ENCODE measurements around the gene SH3PXD2A. TPM values are rescaled to one million over a fixed set of nuclear protein-coding genes. Genes with fewer than 3 reads are reported as not detected.

Gene SH3PXD2A
- total RNA-seq, 1 experiment from 2014 or later: 4.5 TPM

DNA sequence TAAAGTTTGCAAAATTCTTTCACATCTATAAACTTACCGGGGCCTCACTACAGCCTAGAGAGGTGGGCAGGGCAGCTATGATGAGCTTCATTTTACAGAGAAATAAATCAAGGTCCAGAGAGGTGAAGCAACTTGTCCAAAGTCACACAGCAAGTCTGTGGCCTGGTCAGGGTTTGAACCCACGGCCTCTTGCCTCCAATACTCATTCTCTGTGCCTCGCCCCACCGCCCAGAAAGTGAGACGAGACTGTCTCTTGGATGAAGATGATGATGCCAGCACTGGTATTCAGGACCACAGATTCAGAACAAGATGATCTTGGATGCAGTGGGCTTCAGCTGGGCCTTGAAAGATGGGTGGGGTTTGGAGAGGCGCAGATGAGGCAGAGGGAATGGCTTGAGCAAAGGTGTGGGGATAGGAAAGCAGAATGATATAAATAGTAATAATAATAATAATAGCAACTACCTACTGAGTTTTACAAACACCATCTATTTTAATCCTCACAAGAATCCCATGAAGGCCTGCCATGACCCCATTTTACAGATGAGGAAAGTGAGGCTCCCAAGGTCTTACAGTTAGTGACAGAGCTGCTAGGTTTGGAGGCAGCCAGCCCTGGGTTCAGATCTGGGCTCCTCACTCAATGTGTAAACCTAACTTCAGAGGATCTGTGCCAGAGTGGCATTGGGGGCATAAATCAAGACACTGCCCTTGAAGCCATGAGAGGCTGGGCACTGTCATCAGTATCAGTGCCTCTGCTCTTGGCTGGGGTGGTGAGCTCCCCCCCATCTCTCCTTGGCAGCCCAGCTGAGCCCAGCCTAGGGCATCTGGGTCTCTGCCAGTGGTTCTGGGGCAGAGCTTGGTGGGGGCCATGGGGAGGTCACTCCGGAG, 291.9 kb downstream of the SH3PXD2A start:
- H3K4me1 Mint-ChIP-seq: peaks cover 2 to 5% of the 10 kb centered on the region in 2 experiments; a peak in 1 of 4 replicates
- peaks cover 3% of the 10 kb centered on the region for H3K27me3 Mint-ChIP-seq (ENCODE audit: low read depth)
- Histone ChIP-seq H3K9ac (ENCODE audit: extremely low read depth, insufficient read length, low read length) (no peak overlapping the region), H3K4me2 (ENCODE audit: insufficient read depth, insufficient read length, low read length) (no peak overlapping the region), H4K20me1 (ENCODE audit: control insufficient read depth, insufficient read depth, insufficient read length) (no peaks in the 10 kb centered on the region), H3K4me1 (ENCODE audit: insufficient read depth, low read length) (no peaks in the 10 kb centered on the region), H4K91ac (ENCODE audit: insufficient read length, low read depth, low read length) (no peak overlapping the region), H2AFZ (ENCODE audit: low read length) (no peak overlapping the region), H3K27me3 (ENCODE audit: insufficient read depth, low read length) (no peaks in the 10 kb centered on the region), H2AK5ac (ENCODE audit: insufficient read length, low read length) (no peak overlapping the region), H3K23ac (ENCODE audit: insufficient read length, low read depth, low read length) (no peak overlapping the region), H2BK5ac (ENCODE audit: insufficient read length, low read length) (no peak overlapping the region), H3K27ac (ENCODE audit: insufficient read length, low read depth, low read length) (no peak overlapping the region), H3K79me2 (ENCODE audit: insufficient read depth, low read length) (no peaks in the 10 kb centered on the region), H2BK120ac (ENCODE audit: low read depth, low read length, poor library complexity, severe bottlenecking) (no peak overlapping the region), H3K56ac (ENCODE audit: insufficient read length, low read depth, low read length) (no peak overlapping the region), H3K9me3 (ENCODE audit: control insufficient read depth, low read depth, low read length) (no peaks in the 10 kb centered on the region), H4K5ac (ENCODE audit: insufficient read length, low read depth, low read length) (no peak overlapping the region), H3K18ac (ENCODE audit: insufficient read length, low read depth, low read length) (no peak overlapping the region), H3K79me1 (ENCODE audit: insufficient read depth, low read depth, low read length, poor library complexity, severe bottlenecking) (no peaks in the 10 kb centered on the region), H4K8ac (replicated peaks; ENCODE audit: insufficient read length, low read depth, low read length) (no peak overlapping the region), H3K4ac (ENCODE audit: low read depth, low read length) (no peak overlapping the region), H2BK12ac (ENCODE audit: insufficient read length, low read depth, low read length) (no peak overlapping the region), H3T11ph (ENCODE audit: low read length) (no peak overlapping the region), H2BK20ac (ENCODE audit: low read depth, low read length, poor library complexity, severe bottlenecking) (no peak overlapping the region), H3K14ac (ENCODE audit: insufficient read depth, low read length) (no peak overlapping the region; the same call in 1 of the 2 replicates), H3K23me2 (ENCODE audit: insufficient read length, low read depth, low read length, poor library complexity, severe bottlenecking) (no peaks in the 10 kb centered on the region), H2BK15ac (ENCODE audit: low read depth, low read length) (no peak overlapping the region)
- no peaks in the 10 kb centered on the region; a peak in 1 of 5 replicates for H3K9me3 Mint-ChIP-seq
- DNase-seq: no peak
- no peaks in the 10 kb centered on the region for H3K36me3 Mint-ChIP-seq (ENCODE audit: insufficient read depth in 1 of 3, low read depth in 3 of 3)
- no peak overlapping the region for H3K27ac Mint-ChIP-seq
- WGBS (ENCODE audit: extremely low coverage, insufficient read length, low lambda C conversion rate): no CpG with 5 or more reads among the region's 7 CpGs
- TF ChIP-seq, protein P1, sequence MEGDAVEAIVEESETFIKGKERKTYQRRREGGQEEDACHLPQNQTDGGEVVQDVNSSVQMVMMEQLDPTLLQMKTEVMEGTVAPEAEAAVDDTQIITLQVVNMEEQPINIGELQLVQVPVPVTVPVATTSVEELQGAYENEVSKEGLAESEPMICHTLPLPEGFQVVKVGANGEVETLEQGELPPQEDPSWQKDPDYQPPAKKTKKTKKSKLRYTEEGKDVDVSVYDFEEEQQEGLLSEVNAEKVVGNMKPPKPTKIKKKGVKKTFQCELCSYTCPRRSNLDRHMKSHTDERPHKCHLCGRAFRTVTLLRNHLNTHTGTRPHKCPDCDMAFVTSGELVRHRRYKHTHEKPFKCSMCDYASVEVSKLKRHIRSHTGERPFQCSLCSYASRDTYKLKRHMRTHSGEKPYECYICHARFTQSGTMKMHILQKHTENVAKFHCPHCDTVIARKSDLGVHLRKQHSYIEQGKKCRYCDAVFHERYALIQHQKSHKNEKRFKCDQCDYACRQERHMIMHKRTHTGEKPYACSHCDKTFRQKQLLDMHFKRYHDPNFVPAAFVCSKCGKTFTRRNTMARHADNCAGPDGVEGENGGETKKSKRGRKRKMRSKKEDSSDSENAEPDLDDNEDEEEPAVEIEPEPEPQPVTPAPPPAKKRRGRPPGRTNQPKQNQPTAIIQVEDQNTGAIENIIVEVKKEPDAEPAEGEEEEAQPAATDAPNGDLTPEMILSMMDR (conservative IDR thresholded peaks at IDR 0.05): no peak
- H3K4me3 Mint-ChIP-seq: no peak overlapping the region

Data from H9 (cell line).